ENCODE data around the gene GET3.

Gene GET3

GRCh38 chr19:12777217-12778016 is 40.1 kb downstream of the GET3 start:
- H3K79me2 ChIP-seq (ENCODE audit: insufficient read depth, low read length) = no peaks in the 10 kb centered on the region
- H3F3A ChIP-seq (ENCODE audit: low read depth) = no peaks in the 10 kb centered on the region
- H3K27me3 ChIP-seq (ENCODE audit: insufficient read depth, low read length, poor library complexity, severe bottlenecking) = no peaks in the 10 kb centered on the region
- H3K4me2 ChIP-seq (ENCODE audit: low read depth, low read length, poor library complexity, severe bottlenecking) = peak overlapping the region; percentile 98
- peaks cover 31% of the 10 kb centered on the region for H3K4me1 ChIP-seq (ENCODE audit: insufficient read depth, low read length, poor library complexity, severe bottlenecking)
- peak overlapping the region; percentile 79 for H3K4me3 ChIP-seq (ENCODE audit: low read length, poor library complexity, severe bottlenecking)
- TF ChIP-seq EZH2phosphoT487 (IDR thresholded peaks at IDR 0.05; ENCODE audit: borderline replicate concordance) (no peak), CTCF (conservative IDR thresholded peaks at IDR 0.05; ENCODE audit: low read length) (peak; percentile 95)
- H3K9me3 ChIP-seq (ENCODE audit: insufficient read depth, low read depth, low read length) = no peaks in the 10 kb centered on the region
- H3K36me3 ChIP-seq (ENCODE audit: insufficient read depth, low read length) = no peaks in the 10 kb centered on the region
- H2AFZ ChIP-seq (ENCODE audit: low read length) = peak overlapping the region; percentile 88
- H3K9ac ChIP-seq (ENCODE audit: low read depth, low read length, poor library complexity, severe bottlenecking) = peak overlapping the region; percentile 79
- no peaks in the 10 kb centered on the region for H4K20me1 ChIP-seq (ENCODE audit: insufficient read depth, low read length, poor library complexity, severe bottlenecking)
- no peaks in the 10 kb centered on the region for H3K9me2 ChIP-seq (replicated peaks; ENCODE audit: low read depth, low read length)

- H3K36me3 ChIP-seq (ENCODE audit: insufficient read depth, low read length) = no peaks in the 10 kb centered on the region
- no peaks in the 10 kb centered on the region for H3K9me3 ChIP-seq (ENCODE audit: insufficient read depth, low read depth, low read length)
- H4K20me1 ChIP-seq (ENCODE audit: insufficient read depth, low read length, poor library complexity, severe bottlenecking) = no peaks in the 10 kb centered on the region
- no peaks in the 10 kb centered on the region for H3F3A ChIP-seq (ENCODE audit: low read depth)
- H3K9ac ChIP-seq (ENCODE audit: low read depth, low read length, poor library complexity, severe bottlenecking) = peak overlapping the region; percentile 79
- TF ChIP-seq CTCF (conservative IDR thresholded peaks at IDR 0.05; ENCODE audit: low read length) (no peak), EZH2phosphoT487 (IDR thresholded peaks at IDR 0.05; ENCODE audit: borderline replicate concordance) (no peak)
- H2AFZ ChIP-seq (ENCODE audit: low read length) = peak overlapping the region; percentile 88
- H3K79me2 ChIP-seq (ENCODE audit: insufficient read depth, low read length) = no peaks in the 10 kb centered on the region
- peak overlapping the region; percentile 98 for H3K4me2 ChIP-seq (ENCODE audit: low read depth, low read length, poor library complexity, severe bottlenecking)
- H3K4me3 ChIP-seq (ENCODE audit: low read length, poor library complexity, severe bottlenecking) = peak overlapping the region; percentile 79
- H3K4me1 ChIP-seq (ENCODE audit: insufficient read depth, low read length, poor library complexity, severe bottlenecking) = peaks cover 36% of the 10 kb centered on the region
- no peaks in the 10 kb centered on the region for H3K9me2 ChIP-seq (replicated peaks; ENCODE audit: low read depth, low read length)
- H3K27me3 ChIP-seq (ENCODE audit: insufficient read depth, low read length, poor library complexity, severe bottlenecking) = no peaks in the 10 kb centered on the region
Measured at GRCh38 chr19:12778017-12778904, 41.0 kb downstream of the GET3 start.

- no peaks in the 10 kb centered on the region for H3K79me2 ChIP-seq (ENCODE audit: insufficient read depth, low read length)
- no peaks in the 10 kb centered on the region for H3K9me2 ChIP-seq (replicated peaks; ENCODE audit: low read depth, low read length)
- TF ChIP-seq EZH2phosphoT487 (IDR thresholded peaks at IDR 0.05; ENCODE audit: borderline replicate concordance) (no peak), CTCF (conservative IDR thresholded peaks at IDR 0.05; ENCODE audit: low read length) (no peak)
- peak overlapping the region; percentile 79 for H3K9ac ChIP-seq (ENCODE audit: low read depth, low read length, poor library complexity, severe bottlenecking)
- H3K27me3 ChIP-seq (ENCODE audit: insufficient read depth, low read length, poor library complexity, severe bottlenecking) = no peaks in the 10 kb centered on the region
- H3K9me3 ChIP-seq (ENCODE audit: insufficient read depth, low read depth, low read length) = no peaks in the 10 kb centered on the region
- no peaks in the 10 kb centered on the region for H4K20me1 ChIP-seq (ENCODE audit: insufficient read depth, low read length, poor library complexity, severe bottlenecking)
- peak overlapping the region; percentile 88 for H2AFZ ChIP-seq (ENCODE audit: low read length)
- peaks cover 36% of the 10 kb centered on the region for H3K4me1 ChIP-seq (ENCODE audit: insufficient read depth, low read length, poor library complexity, severe bottlenecking)
- peak overlapping the region; percentile 98 for H3K4me2 ChIP-seq (ENCODE audit: low read depth, low read length, poor library complexity, severe bottlenecking)
- no peaks in the 10 kb centered on the region for H3F3A ChIP-seq (ENCODE audit: low read depth)
- H3K36me3 ChIP-seq (ENCODE audit: insufficient read depth, low read length) = no peaks in the 10 kb centered on the region
- peak overlapping the region; percentile 79 for H3K4me3 ChIP-seq (ENCODE audit: low read length, poor library complexity, severe bottlenecking)
Measured at GRCh38 chr19:12778905-12779161, 41.5 kb downstream of the GET3 start.

All from Loucy (cell line).